ENCODE measurements around the gene SET.
A peak's percentile ranks its signal among the peaks of the same experiment; 100 is the strongest.

The SET gene

GRCh38 chr9:128653908-128654307 lies 35.1 kb upstream of the SET start:
- Histone ChIP-seq H3K27me3 (ENCODE audit: insufficient read depth, low read length) (no peaks in the 10 kb centered on the region), H3K27ac (ENCODE audit: low read depth, low read length, poor library complexity, severe bottlenecking) (peak overlapping the region; percentile 13), H3K36me3 (ENCODE audit: insufficient read depth, low read length) (0 out of 2 replicates have a peak, but pooled peaks cover 6% of the 10 kb centered on the region), H3K4me3 (ENCODE audit: low read depth, low read length, poor library complexity, severe bottlenecking) (no peak overlapping the region), H3K79me2 (ENCODE audit: insufficient read depth, low read length) (no peaks in the 10 kb centered on the region), H4K20me1 (ENCODE audit: insufficient read depth, low read length) (no peaks in the 10 kb centered on the region), H3K9me3 (ENCODE audit: low read length) (no peaks in the 10 kb centered on the region), H3K9me2 (ENCODE audit: low read depth, low read length) (no peaks in the 10 kb centered on the region), H2AFZ (ENCODE audit: low read length) (no peak overlapping the region), H3K4me1 (ENCODE audit: insufficient read depth, low read length, severe bottlenecking) (peaks cover 11% of the 10 kb centered on the region), H3F3A (ENCODE audit: insufficient read depth, low read length) (no peaks in the 10 kb centered on the region), H3K4me2 (ENCODE audit: low read length) (no peak overlapping the region), H3K9ac (ENCODE audit: low read length) (no peak overlapping the region)
- TF ChIP-seq EZH2 (IDR thresholded peaks at IDR 0.05; ENCODE audit: borderline replicate concordance, low read length) (no peak), CTCF (IDR thresholded peaks at IDR 0.05; ENCODE audit: low read length) (no peak)

GRCh38 chr9:128654481-128654880 lies 34.5 kb upstream of the SET start:
- Histone ChIP-seq H2AFZ (ENCODE audit: low read length) (no peak overlapping the region), H3K36me3 (ENCODE audit: insufficient read depth, low read length) (0 out of 2 replicates have a peak, but pooled peaks cover 6% of the 10 kb centered on the region), H3K9me2 (ENCODE audit: low read depth, low read length) (no peaks in the 10 kb centered on the region), H3K9ac (ENCODE audit: low read length) (no peak overlapping the region), H4K20me1 (ENCODE audit: insufficient read depth, low read length) (no peaks in the 10 kb centered on the region), H3K9me3 (ENCODE audit: low read length) (no peaks in the 10 kb centered on the region), H3F3A (ENCODE audit: insufficient read depth, low read length) (no peaks in the 10 kb centered on the region), H3K27ac (ENCODE audit: low read depth, low read length, poor library complexity, severe bottlenecking) (peak overlapping the region; percentile 13), H3K4me3 (ENCODE audit: low read depth, low read length, poor library complexity, severe bottlenecking) (no peak overlapping the region), H3K4me2 (ENCODE audit: low read length) (no peak overlapping the region; the same call in 1 of the 2 replicates), H3K4me1 (ENCODE audit: insufficient read depth, low read length, severe bottlenecking) (peaks cover 11% of the 10 kb centered on the region), H3K79me2 (ENCODE audit: insufficient read depth, low read length) (no peaks in the 10 kb centered on the region), H3K27me3 (ENCODE audit: insufficient read depth, low read length) (no peaks in the 10 kb centered on the region)
- no peak for TF ChIP-seq CTCF (IDR thresholded peaks at IDR 0.05; ENCODE audit: low read length)
- TF ChIP-seq EZH2 (IDR thresholded peaks at IDR 0.05; ENCODE audit: borderline replicate concordance, low read length) = no peak

- Histone ChIP-seq H3K9me2 (ENCODE audit: low read depth, low read length) (no peaks in the 10 kb centered on the region), H3K36me3 (ENCODE audit: insufficient read depth, low read length) (0 out of 2 replicates have a peak, but pooled peaks cover 6% of the 10 kb centered on the region), H3F3A (ENCODE audit: insufficient read depth, low read length) (no peaks in the 10 kb centered on the region), H3K27ac (ENCODE audit: low read depth, low read length, poor library complexity, severe bottlenecking) (peak within 1 kb of the TSS; percentile 95), H3K79me2 (ENCODE audit: insufficient read depth, low read length) (no peaks in the 10 kb centered on the region), H3K4me2 (ENCODE audit: low read length) (peak within 1 kb of the TSS; percentile 68), H3K4me3 (ENCODE audit: low read depth, low read length, poor library complexity, severe bottlenecking) (peak within 1 kb of the TSS; percentile 69), H3K9ac (ENCODE audit: low read length) (peak within 1 kb of the TSS; percentile 76), H4K20me1 (ENCODE audit: insufficient read depth, low read length) (no peaks in the 10 kb centered on the region), H2AFZ (ENCODE audit: low read length) (peak within 1 kb of the TSS; percentile 0; the same call in 1 of the 2 replicates), H3K9me3 (ENCODE audit: low read length) (no peaks in the 10 kb centered on the region), H3K4me1 (ENCODE audit: insufficient read depth, low read length, severe bottlenecking) (peaks cover 11% of the 10 kb centered on the region), H3K27me3 (ENCODE audit: insufficient read depth, low read length) (no peaks in the 10 kb centered on the region)
- no peak for TF ChIP-seq EZH2 (IDR thresholded peaks at IDR 0.05; ENCODE audit: borderline replicate concordance, low read length)
- no peak for TF ChIP-seq CTCF (IDR thresholded peaks at IDR 0.05; ENCODE audit: low read length)
Measured at GRCh38 chr9:128656416-128657343, 32.3 kb upstream of the SET start, which contains the start of gene DYNC2I2. Gene DYNC2I2 (minus strand): TSS chr9:128656847. CDS start chr9:128656726, 121 bp downstream.

Data from OCI-LY1 (cell line).